HG03095 (cell line): ENCODE data around the gene CGB7.

Experiments
- ATAC-seq: cut with Tn5 transposase; IDR thresholded peaks from one replicate; pipeline ENCODE4 v1.9.1; 2021; ENCODE audit warnings: moderate library complexity; ENCODE audit not compliant: unreplicated experiment

CGB7 gene

GRCh38 chr19:49017041-49017665 lies 40.4 kb downstream of the CGB7 start, which contains the start of gene LHB:
TSS of gene LHB (minus strand) at chr19:49017091. CDS start at chr19:49017081, 10 bp downstream.
- no peak for ATAC-seq

GRCh38 chr19:49016067-49016839 lies 41.3 kb downstream of the CGB7 start:
- ATAC-seq = no peak

- ATAC-seq = no peak
These were observed 42.7 kb downstream of the CGB7 start for GRCh38 chr19:49014870-49015255.

GRCh38 chr19:49014123-49014869 lies 43.3 kb downstream of the CGB7 start:
- ATAC-seq = no peak

- no peak for ATAC-seq
These were observed 46.4 kb downstream of the CGB7 start for GRCh38 chr19:49011194-49011593.

GRCh38 chr19:49010453-49010852 lies 47.1 kb downstream of the CGB7 start:
- no peak for ATAC-seq

GRCh38 chr19:49009828-49010227 lies 47.7 kb downstream of the CGB7 start:
- no peak for ATAC-seq

- ATAC-seq = no peak
These were observed 50.6 kb downstream of the CGB7 start for GRCh38 chr19:49006905-49007304.

- no peak for ATAC-seq
These were observed 52.5 kb downstream of the CGB7 start for GRCh38 chr19:49004964-49005614.
